CD4-positive, alpha-beta T cell treated with Interleukin-17A for 1 hour (primary cell): ENCODE data around the gene SLC43A2.

Experiments used
- DNase-seq: peaks from one replicate; pipeline ENCODE4 v3.0.0-alpha.2; 2020

The SLC43A2 gene

GRCh38 chr17:1532836-1533602, 95.6 kb downstream of the SLC43A2 start:
- DNase-seq: peak; percentile 59

- DNase-seq: no peak
These were observed 98.8 kb downstream of the SLC43A2 start for GRCh38 chr17:1529863-1530262.

GRCh38 chr17:1526876-1527275, 101.8 kb downstream of the SLC43A2 start:
- DNase-seq: peak; percentile 67

GRCh38 chr17:1522626-1523025, 106.0 kb downstream of the SLC43A2 start:
- no peak for DNase-seq

- no peak for DNase-seq
These were observed 107.5 kb downstream of the SLC43A2 start for GRCh38 chr17:1521086-1521640.

- no peak for DNase-seq
These were observed 109.0 kb downstream of the SLC43A2 start for GRCh38 chr17:1519678-1520077.
